Panc1 (cell line): ENCODE measurements around the gene GRID2. TPM values are rescaled to one million over a fixed set of nuclear protein-coding genes. Genes with fewer than 3 reads are reported as not detected.

Source experiments
- ATAC-seq: fragments of 200-7000 bp; cut with Tn5 transposase; 2 replicates; pipeline ENCODE4 v1.9.1; 2020; ENCODE audit warnings: mild to moderate bottlenecking, moderate library complexity
- BruUV-seq: library from RNA; stranded (reverse); fragments of 400-500 nt; replicated peaks from 2 replicates; lab custom pipeline; 2021; lab: Mats Ljungman, UMichigan
- CTCF ChIA-PET: fragments of 300-600 bp; sonication (Branson Sonifier 250); formaldehyde crosslinking; loops from one replicate; lab custom pipeline; 2022; ENCODE audit warnings: antibody characterized with exemption; lab: Charles Lee
- POLR2A ChIA-PET: fragments of 300-600 bp; sonication (Branson Sonifier 250); formaldehyde crosslinking; loops from one replicate; lab custom pipeline; 2022; ENCODE audit warnings: antibody characterized with exemption; lab: Charles Lee
- DNase-seq: peaks from one replicate; pipeline ENCODE4 v3.0.0-alpha.2; 2010; ENCODE audit warnings: low read depth, low spot score
- H3K27ac ChIP-seq: 2 replicates; pipeline ENCODE4 v1.5.1; 2011; ENCODE audit warnings: mild to moderate bottlenecking, low read length, inconsistent platforms
- H3K27me3 ChIP-seq: fragments of 200-500 bp; sonication (Bioruptor generic); 2 replicates; pipeline ENCODE4 v1.6.0; 2014; ENCODE audit warnings: low read length, inconsistent platforms; ENCODE audit not compliant: control insufficient read depth, insufficient read depth
- H3K36me3 ChIP-seq: fragments of 200-500 bp; sonication (Bioruptor generic); 2 replicates; pipeline ENCODE4 v1.5.1; 2014; ENCODE audit warnings: inconsistent platforms, mild to moderate bottlenecking, low read length, moderate library complexity; ENCODE audit not compliant: control insufficient read depth, insufficient read depth
- H3K4me1 ChIP-seq: 2 replicates; pipeline ENCODE4 v1.5.1; 2011; ENCODE audit warnings: inconsistent platforms, mild to moderate bottlenecking, low read length, moderate library complexity; ENCODE audit not compliant: control insufficient read depth, insufficient read depth
- H3K4me3 ChIP-seq, 2 experiments: 2 replicates each; pipeline ENCODE4 v1.5.1; 2011 to 2012; ENCODE audit warnings: low read depth in 2 of 2, low read length in 2 of 2, mild to moderate bottlenecking in 2 of 2, inconsistent platforms in 1 of 2, moderate library complexity in 1 of 2
- H3K9me3 ChIP-seq: fragments of 200-500 bp; sonication (Bioruptor generic); 2 replicates; pipeline ENCODE4 v1.5.1; 2014; ENCODE audit warnings: low read depth, mild to moderate bottlenecking, inconsistent platforms, low read length, moderate library complexity; ENCODE audit not compliant: control insufficient read depth, insufficient read depth
- CTCF ChIP-seq: fragments of 450-650 bp; IDR thresholded peaks from 2 replicates; pipeline ENCODE4 v1.5.1; 2017; ENCODE audit warnings: mild to moderate bottlenecking
- POLR2AphosphoS5 ChIP-seq: IDR thresholded peaks from 2 replicates; pipeline ENCODE4 v1.6.1; 2012; ENCODE audit warnings: mild to moderate bottlenecking, low read depth, low read length, moderate library complexity
- SIN3A ChIP-seq: IDR thresholded peaks from 2 replicates; pipeline ENCODE4 v1.6.1; 2012; ENCODE audit warnings: low read depth, mild to moderate bottlenecking, low read length, moderate library complexity, borderline replicate concordance; ENCODE audit not compliant: insufficient read depth
- TCF7L2 ChIP-seq: IDR thresholded peaks from 2 replicates; pipeline ENCODE4 v1.6.1; 2011; ENCODE audit warnings: mild to moderate bottlenecking, low read depth, low read length, inconsistent platforms
- in situ Hi-C: cut with HindIII; loops from 2 replicates; pipeline ENCODE4 v1.10.0; 2016; ENCODE audit warnings: low sequenced_read_pairs, low pct_unique_long_range_greater_than_20kb
- intact Hi-C: fragments of 100-400 bp; cut with micrococcal nuclease; formaldehyde crosslinking; loops from one replicate; pipeline ENCODE4 v1.10.0; 2022; ENCODE audit not compliant: unreplicated experiment
- total RNA-seq: library from RNA; stranded (reverse); gene quantifications from one replicate; pipeline ENCODE4 v1.2.1, GENCODE V29; 2021; ENCODE audit not compliant: unreplicated experiment
- TF ChIP-seq, protein P1 (sequence below), 2 experiments: IDR thresholded peaks; 2 replicates each; pipeline ENCODE4 v1.6.1; 2011 to 2012; ENCODE audit warnings: low read depth in 2 of 2, control low read depth in 1 of 2, low read length in 1 of 2, mild to moderate bottlenecking in 1 of 2, moderate library complexity in 1 of 2; ENCODE audit not compliant: insufficient read depth in 1 of 2

GRID2 gene
- total RNA-seq, 1 experiment from 2014 or later = 0.08 TPM

DNA sequence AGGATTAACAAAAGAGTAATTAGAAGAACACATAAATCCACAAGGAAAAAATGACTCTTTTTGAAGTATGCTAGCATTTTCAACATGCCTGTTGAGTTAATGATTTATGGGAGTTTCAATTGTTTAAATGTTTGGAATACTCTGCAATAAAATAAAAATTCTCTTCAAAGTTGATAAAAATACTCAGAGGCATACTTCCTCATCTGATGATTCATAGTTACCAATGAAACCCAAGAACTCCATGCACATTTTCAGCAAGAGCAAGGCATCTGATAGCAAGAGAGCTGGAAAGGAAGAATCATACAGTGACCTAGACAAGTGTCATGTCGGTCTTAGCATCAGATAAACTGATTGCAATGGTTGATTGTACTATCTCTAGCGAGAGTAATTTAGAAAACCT, 1081.1 kb downstream of the GRID2 start:
- TF ChIP-seq POLR2AphosphoS5 = no peak
- TF ChIP-seq SIN3A = no peak
- TF ChIP-seq, protein P1, sequence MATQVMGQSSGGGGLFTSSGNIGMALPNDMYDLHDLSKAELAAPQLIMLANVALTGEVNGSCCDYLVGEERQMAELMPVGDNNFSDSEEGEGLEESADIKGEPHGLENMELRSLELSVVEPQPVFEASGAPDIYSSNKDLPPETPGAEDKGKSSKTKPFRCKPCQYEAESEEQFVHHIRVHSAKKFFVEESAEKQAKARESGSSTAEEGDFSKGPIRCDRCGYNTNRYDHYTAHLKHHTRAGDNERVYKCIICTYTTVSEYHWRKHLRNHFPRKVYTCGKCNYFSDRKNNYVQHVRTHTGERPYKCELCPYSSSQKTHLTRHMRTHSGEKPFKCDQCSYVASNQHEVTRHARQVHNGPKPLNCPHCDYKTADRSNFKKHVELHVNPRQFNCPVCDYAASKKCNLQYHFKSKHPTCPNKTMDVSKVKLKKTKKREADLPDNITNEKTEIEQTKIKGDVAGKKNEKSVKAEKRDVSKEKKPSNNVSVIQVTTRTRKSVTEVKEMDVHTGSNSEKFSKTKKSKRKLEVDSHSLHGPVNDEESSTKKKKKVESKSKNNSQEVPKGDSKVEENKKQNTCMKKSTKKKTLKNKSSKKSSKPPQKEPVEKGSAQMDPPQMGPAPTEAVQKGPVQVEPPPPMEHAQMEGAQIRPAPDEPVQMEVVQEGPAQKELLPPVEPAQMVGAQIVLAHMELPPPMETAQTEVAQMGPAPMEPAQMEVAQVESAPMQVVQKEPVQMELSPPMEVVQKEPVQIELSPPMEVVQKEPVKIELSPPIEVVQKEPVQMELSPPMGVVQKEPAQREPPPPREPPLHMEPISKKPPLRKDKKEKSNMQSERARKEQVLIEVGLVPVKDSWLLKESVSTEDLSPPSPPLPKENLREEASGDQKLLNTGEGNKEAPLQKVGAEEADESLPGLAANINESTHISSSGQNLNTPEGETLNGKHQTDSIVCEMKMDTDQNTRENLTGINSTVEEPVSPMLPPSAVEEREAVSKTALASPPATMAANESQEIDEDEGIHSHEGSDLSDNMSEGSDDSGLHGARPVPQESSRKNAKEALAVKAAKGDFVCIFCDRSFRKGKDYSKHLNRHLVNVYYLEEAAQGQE (IDR thresholded peaks at IDR 0.05; ENCODE audit: insufficient read depth in 1 of 2, low read depth in 2 of 2, low read length in 1 of 2) = no peak
- no peak for TF ChIP-seq CTCF
- TF ChIP-seq TCF7L2 = no peak
- Histone ChIP-seq H3K27me3 (no peaks in the 10 kb centered on the region), H3K4me1 (no peaks in the 10 kb centered on the region), H3K9me3 (no peaks in the 10 kb centered on the region), H3K27ac (no peak overlapping the region), H3K36me3 (no peaks in the 10 kb centered on the region), H3K4me3 (no peak overlapping the region)
- DNase-seq (no peak), ATAC-seq (no peak)
- in situ Hi-C loops = no loop called here
- BruUV-seq = no TSS peak
- POLR2A ChIA-PET = no interaction called here
- CTCF ChIA-PET = no interaction called here
- intact Hi-C loops = no loop called here

GRCh38 chr4:93394545-93395081, 1090.8 kb downstream of the GRID2 start:
- no peaks in the 10 kb centered on the region for H3K9me3 ChIP-seq
- TF ChIP-seq, protein P1 (IDR thresholded peaks at IDR 0.05; ENCODE audit: insufficient read depth in 1 of 2, low read depth in 2 of 2, low read length in 1 of 2) = no peak
- TF ChIP-seq CTCF (no peak), SIN3A (no peak), POLR2AphosphoS5 (no peak), TCF7L2 (no peak)
- in situ Hi-C loops (no loop called here), intact Hi-C loops (no loop called here)
- no peaks in the 10 kb centered on the region for H3K4me1 ChIP-seq
- H3K4me3 ChIP-seq = no peak overlapping the region
- no peaks in the 10 kb centered on the region for H3K27me3 ChIP-seq
- CTCF ChIA-PET = no interaction called here
- BruUV-seq = no TSS peak
- no peaks in the 10 kb centered on the region for H3K36me3 ChIP-seq
- H3K27ac ChIP-seq = no peak overlapping the region
- no peak for ATAC-seq
- POLR2A ChIA-PET = no interaction called here
- DNase-seq = no peak
